Stomach smooth muscle (tissue), 2 donors: ENCODE data around the gene MEGF11.

Experiments used
- H3K27ac ChIP-seq: one replicate; pipeline ENCODE4 v1.7.0; 2013; ENCODE audit warnings: mild to moderate bottlenecking, low read length, inconsistent platforms
- H3K27me3 ChIP-seq, 2 donors: one replicate each; pipeline ENCODE4 v1.7.0; 2013; ENCODE audit warnings: low read length in 2 of 2; ENCODE audit not compliant: insufficient read depth in 2 of 2, control insufficient read depth in 1 of 2
- H3K36me3 ChIP-seq, 2 donors: one replicate each; pipeline ENCODE4 v1.7.0; 2013; ENCODE audit warnings: low read length in 2 of 2; ENCODE audit not compliant: control insufficient read depth in 2 of 2, insufficient read depth in 2 of 2
- H3K4me1 ChIP-seq: one replicate; pipeline ENCODE4 v1.7.0; 2013; ENCODE audit warnings: low read length; ENCODE audit not compliant: control insufficient read depth, insufficient read depth
- H3K4me3 ChIP-seq, 2 donors: one replicate each; pipeline ENCODE4 v1.7.0; 2013; ENCODE audit warnings: low read length in 2 of 2
- H3K9ac ChIP-seq, 2 donors: one replicate each; pipeline ENCODE4 v1.7.0; 2013; ENCODE audit warnings: low read length in 2 of 2, mild to moderate bottlenecking in 1 of 2
- H3K9me3 ChIP-seq, 2 donors: one replicate each; pipeline ENCODE4 v1.7.0; 2013; ENCODE audit warnings: low read length in 2 of 2; ENCODE audit not compliant: control insufficient read depth in 2 of 2
- donor health status: healthy.
- donor health status: Pancreatic carcinoma.

The MEGF11 gene

GRCh38 chr15:65896236-65896635 is 357.3 kb downstream of the MEGF11 start:
- Histone ChIP-seq H3K9ac (no peak overlapping the region), H3K4me1 (no peaks in the 10 kb centered on the region), H3K4me3 (no peak overlapping the region), H3K27me3 (no peaks in the 10 kb centered on the region), H3K9me3 (no peaks in the 10 kb centered on the region), H3K27ac (no peak overlapping the region), H3K36me3 (peaks cover 22 to 42% of the 10 kb centered on the region in 2 donors)

DNA sequence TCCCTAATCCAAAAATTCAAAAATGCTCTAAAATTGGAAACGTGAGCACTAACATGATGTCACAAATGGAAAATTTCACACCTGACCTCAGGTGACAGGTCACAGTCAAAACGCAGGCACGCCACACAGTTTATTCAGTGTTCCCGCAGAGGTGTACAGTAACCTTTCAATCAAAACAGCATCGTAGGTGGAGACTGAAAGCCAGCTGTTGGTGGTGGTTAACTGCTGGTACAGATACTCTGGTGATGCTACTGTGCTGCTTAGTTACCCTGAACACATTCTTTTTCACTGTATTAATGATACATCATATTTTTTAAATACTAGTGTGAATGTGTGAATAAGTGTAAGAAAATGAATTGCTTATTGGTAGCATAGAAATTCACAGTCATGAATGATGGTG is 360.5 kb downstream of the MEGF11 start:
- peaks cover 11 to 30% of the 10 kb centered on the region in 2 donors for H3K36me3 ChIP-seq
- no peak overlapping the region for H3K9ac ChIP-seq
- H3K9me3 ChIP-seq, result no peaks in the 10 kb centered on the region
- no peak overlapping the region for H3K27ac ChIP-seq
- H3K4me1 ChIP-seq, result no peaks in the 10 kb centered on the region
- no peak overlapping the region for H3K4me3 ChIP-seq
- H3K27me3 ChIP-seq, result no peaks in the 10 kb centered on the region

- H3K36me3 ChIP-seq, result peaks cover 11 to 17% of the 10 kb centered on the region in 2 donors
- H3K27me3 ChIP-seq, result no peaks in the 10 kb centered on the region
- H3K27ac ChIP-seq, result no peak overlapping the region
- no peaks in the 10 kb centered on the region for H3K4me1 ChIP-seq
- H3K4me3 ChIP-seq, result no peak overlapping the region
- no peaks in the 10 kb centered on the region for H3K9me3 ChIP-seq
- no peak overlapping the region for H3K9ac ChIP-seq
Observed at GRCh38 chr15:65888981-65889380, 364.6 kb downstream of the MEGF11 start.

GRCh38 chr15:65887565-65887964 is 366.0 kb downstream of the MEGF11 start:
- Histone ChIP-seq H3K9me3 (no peaks in the 10 kb centered on the region), H3K4me3 (no peak overlapping the region), H3K4me1 (no peaks in the 10 kb centered on the region), H3K9ac (no peak overlapping the region), H3K27me3 (no peaks in the 10 kb centered on the region), H3K27ac (no peak overlapping the region), H3K36me3 (peaks cover 11 to 15% of the 10 kb centered on the region in 2 donors)

- Histone ChIP-seq H3K9me3 (no peaks in the 10 kb centered on the region), H3K36me3 (peaks cover 9 to 17% of the 10 kb centered on the region in 2 donors), H3K27me3 (no peaks in the 10 kb centered on the region), H3K27ac (no peak overlapping the region), H3K9ac (no peak overlapping the region), H3K4me1 (no peaks in the 10 kb centered on the region), H3K4me3 (no peak overlapping the region)
Observed at GRCh38 chr15:65885668-65886218, 367.8 kb downstream of the MEGF11 start.

- no peaks in the 10 kb centered on the region for H3K4me1 ChIP-seq
- H3K36me3 ChIP-seq, result peaks cover 12 to 20% of the 10 kb centered on the region in 2 donors
Observed at GRCh38 chr15:65884511-65884910, 369.0 kb downstream of the MEGF11 start.

DNA sequence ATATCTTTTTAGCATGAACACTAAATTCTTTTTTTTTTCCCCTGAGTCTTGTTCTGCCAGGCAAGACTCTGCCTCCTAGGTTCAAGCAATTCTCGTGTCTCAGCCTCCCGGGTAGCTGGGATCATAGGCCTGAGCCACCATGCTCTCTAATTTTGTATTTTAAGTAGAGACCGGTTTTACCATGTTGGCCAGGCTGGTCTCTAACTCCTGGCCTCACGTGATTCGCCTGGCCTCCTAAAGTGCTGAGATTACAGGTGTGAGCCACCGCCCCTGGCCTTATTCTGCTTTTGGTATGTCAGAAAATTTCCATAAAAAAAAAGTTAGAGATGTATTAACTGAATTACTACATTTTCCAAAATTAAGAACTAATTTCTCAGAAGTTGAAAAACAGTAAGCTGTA is 370.0 kb downstream of the MEGF11 start:
- Histone ChIP-seq H3K4me3 (no peak overlapping the region), H3K27me3 (no peaks in the 10 kb centered on the region), H3K9me3 (no peaks in the 10 kb centered on the region), H3K9ac (no peak overlapping the region), H3K36me3 (peaks cover 16 to 18% of the 10 kb centered on the region in 2 donors), H3K27ac (no peak overlapping the region), H3K4me1 (no peaks in the 10 kb centered on the region)

More at GRCh38 chr15:65884511-65884910, 369.0 kb downstream of the MEGF11 start:
- no peaks in the 10 kb centered on the region for H3K9me3 ChIP-seq
- no peak overlapping the region for H3K9ac ChIP-seq
- H3K27ac ChIP-seq, result no peak overlapping the region
- H3K4me3 ChIP-seq, result no peak overlapping the region
- no peaks in the 10 kb centered on the region for H3K27me3 ChIP-seq

DNA sequence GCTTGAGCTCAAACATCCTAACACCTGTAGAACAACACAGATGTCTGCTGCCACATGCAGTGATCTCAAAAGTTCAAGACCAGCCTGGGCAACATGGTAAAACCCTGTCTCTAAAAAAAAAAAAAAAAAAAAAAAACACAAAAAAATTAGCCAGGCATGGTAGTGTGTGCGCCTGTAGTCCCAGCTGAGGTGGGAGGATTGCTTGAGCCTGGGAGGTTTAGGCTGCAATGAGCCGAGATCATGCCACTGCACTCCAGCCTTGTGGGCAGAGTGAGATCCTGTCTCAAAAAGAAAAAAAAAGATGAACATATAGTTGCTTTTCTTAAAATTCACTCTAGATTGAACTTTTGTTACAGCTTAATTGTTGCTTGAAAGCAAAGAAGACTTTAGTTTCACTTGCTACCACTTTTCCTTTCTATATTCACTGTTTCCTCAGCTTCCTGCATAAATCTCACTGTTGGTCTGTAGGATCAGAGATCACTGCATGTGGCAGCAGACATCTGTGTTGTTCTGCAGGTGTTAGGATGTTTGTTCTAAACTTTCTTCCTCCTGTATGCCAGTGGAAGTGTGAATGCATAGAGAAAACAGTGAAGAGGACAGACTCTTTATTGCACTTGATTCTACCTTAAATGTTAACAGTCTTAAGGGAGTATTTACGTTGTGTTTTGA is 371.6 kb downstream of the MEGF11 start:
- Histone ChIP-seq H3K36me3 (peaks cover 21 to 22% of the 10 kb centered on the region in 2 donors), H3K9me3 (no peaks in the 10 kb centered on the region), H3K27ac (no peak overlapping the region), H3K4me1 (no peaks in the 10 kb centered on the region), H3K27me3 (no peaks in the 10 kb centered on the region), H3K9ac (no peak overlapping the region), H3K4me3 (no peak overlapping the region)

DNA sequence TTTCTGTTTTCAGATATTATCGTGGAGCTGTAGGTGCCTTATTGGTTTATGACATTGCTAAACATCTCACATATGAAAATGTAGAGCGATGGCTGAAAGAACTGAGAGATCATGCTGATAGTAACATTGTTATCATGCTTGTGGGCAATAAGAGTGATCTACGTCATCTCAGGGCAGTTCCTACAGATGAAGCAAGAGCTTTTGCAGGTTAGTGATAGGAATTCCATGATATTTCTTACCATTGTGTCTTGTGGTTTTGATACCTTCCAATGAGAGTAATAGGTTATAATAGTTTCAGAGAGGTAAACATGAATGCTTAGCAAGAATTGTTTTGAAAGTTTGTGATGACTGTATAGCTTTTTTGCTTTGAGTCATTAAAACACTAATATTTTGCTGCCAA is 375.8 kb downstream of the MEGF11 start:
- H3K9me3 ChIP-seq, result no peaks in the 10 kb centered on the region
- H3K4me1 ChIP-seq, result no peaks in the 10 kb centered on the region
- H3K27me3 ChIP-seq, result no peaks in the 10 kb centered on the region

GRCh38 chr15:65875458-65875857 is 378.1 kb downstream of the MEGF11 start:
- peaks cover 16 to 20% of the 10 kb centered on the region in 2 donors for H3K36me3 ChIP-seq
- H3K9me3 ChIP-seq, result no peaks in the 10 kb centered on the region
- no peak overlapping the region for H3K4me3 ChIP-seq
- H3K9ac ChIP-seq, result no peak overlapping the region
- H3K27ac ChIP-seq, result no peak overlapping the region
- H3K4me1 ChIP-seq, result peaks cover under 1% of the 10 kb centered on the region
- no peaks in the 10 kb centered on the region for H3K27me3 ChIP-seq

More for the DNA sequence above, 375.8 kb downstream of the MEGF11 start:
- Histone ChIP-seq H3K36me3 (peaks cover 18 to 20% of the 10 kb centered on the region in 2 donors), H3K27ac (no peak overlapping the region), H3K4me3 (no peak overlapping the region), H3K9ac (no peak overlapping the region)

GRCh38 chr15:65873256-65873655 is 380.3 kb downstream of the MEGF11 start:
- no peak overlapping the region for H3K4me3 ChIP-seq
- no peak overlapping the region for H3K9ac ChIP-seq
- peaks cover 9% of the 10 kb centered on the region for H3K4me1 ChIP-seq
- peaks cover 10% of the 10 kb centered on the region in 2 donors for H3K36me3 ChIP-seq
- H3K27me3 ChIP-seq, result no peaks in the 10 kb centered on the region
- no peaks in the 10 kb centered on the region for H3K9me3 ChIP-seq
- no peak overlapping the region for H3K27ac ChIP-seq
